ENCODE measurements around the gene BZW1. TPM values are rescaled to one million over a fixed set of nuclear protein-coding genes. Genes with fewer than 3 reads are reported as not detected.

Gene BZW1
- total and polyA plus RNA-seq, 2 donors: 126 to 317 TPM

GRCh38 chr2:200781616-200782015, 30.1 kb upstream of the BZW1 start:
- Histone ChIP-seq H3K27ac (ENCODE audit: low read depth) (no peak overlapping the region), H3K4me1 (ENCODE audit: insufficient read depth) (no peaks in the 10 kb centered on the region), H3K36me3 (ENCODE audit: insufficient read depth) (no peaks in the 10 kb centered on the region), H3K4me3 (ENCODE audit: low read depth, low read length) (no peak overlapping the region)
- WGBS: 72% methylated on average over 5 of the region's 5 CpGs
- no peak for DNase-seq (ENCODE audit: extremely low spot score)

- no peak for DNase-seq (ENCODE audit: extremely low spot score)
- Histone ChIP-seq H3K4me3 (ENCODE audit: low read depth, low read length) (no peak overlapping the region), H3K4me1 (ENCODE audit: insufficient read depth) (no peaks in the 10 kb centered on the region), H3K27ac (ENCODE audit: low read depth) (no peak overlapping the region), H3K36me3 (ENCODE audit: insufficient read depth) (no peaks in the 10 kb centered on the region)
- 71% methylated on average over 4 of the region's 4 CpGs for WGBS
Measured at GRCh38 chr2:200782251-200782650, 29.5 kb upstream of the BZW1 start.

GRCh38 chr2:200784215-200784614, 27.5 kb upstream of the BZW1 start:
- Histone ChIP-seq H3K27ac (ENCODE audit: low read depth) (no peak overlapping the region), H3K4me3 (ENCODE audit: low read depth, low read length) (no peak overlapping the region), H3K36me3 (ENCODE audit: insufficient read depth) (no peaks in the 10 kb centered on the region), H3K4me1 (ENCODE audit: insufficient read depth) (no peaks in the 10 kb centered on the region)
- DNase-seq (ENCODE audit: extremely low spot score): no peak

GRCh38 chr2:200786423-200786822, 25.3 kb upstream of the BZW1 start:
- no peaks in the 10 kb centered on the region for H3K4me1 ChIP-seq (ENCODE audit: insufficient read depth)
- WGBS: 51% methylated on average over 2 of the region's 2 CpGs
- no peak overlapping the region for H3K27ac ChIP-seq (ENCODE audit: low read depth)
- H3K36me3 ChIP-seq (ENCODE audit: insufficient read depth): no peaks in the 10 kb centered on the region
- peak; percentile 14 for DNase-seq (ENCODE audit: extremely low spot score)
- no peak overlapping the region for H3K4me3 ChIP-seq (ENCODE audit: low read depth, low read length)

GRCh38 chr2:200786826-200787225, 24.9 kb upstream of the BZW1 start:
- 60% methylated on average over 3 of the region's 3 CpGs for WGBS

GRCh38 chr2:200787351-200788120, 24.2 kb upstream of the BZW1 start:
- H3K4me3 ChIP-seq (ENCODE audit: low read depth, low read length): no peak overlapping the region
- no peaks in the 10 kb centered on the region for H3K4me1 ChIP-seq (ENCODE audit: insufficient read depth)
- no peaks in the 10 kb centered on the region for H3K36me3 ChIP-seq (ENCODE audit: insufficient read depth)
- 68% methylated on average over 16 of the region's 16 CpGs for WGBS
- no peak overlapping the region for H3K27ac ChIP-seq (ENCODE audit: low read depth)
- DNase-seq (ENCODE audit: extremely low spot score): peak; percentile 40

More at GRCh38 chr2:200786826-200787225, 24.9 kb upstream of the BZW1 start:
- no peaks in the 10 kb centered on the region for H3K36me3 ChIP-seq (ENCODE audit: insufficient read depth)
- peak; percentile 21 for DNase-seq (ENCODE audit: extremely low spot score)
- no peak overlapping the region for H3K4me3 ChIP-seq (ENCODE audit: low read depth, low read length)
- H3K4me1 ChIP-seq (ENCODE audit: insufficient read depth): no peaks in the 10 kb centered on the region
- H3K27ac ChIP-seq (ENCODE audit: low read depth): no peak overlapping the region

- 89% methylated on average over 6 of the region's 6 CpGs for WGBS
Measured at GRCh38 chr2:200788121-200788718, 23.5 kb upstream of the BZW1 start.

GRCh38 chr2:200790185-200790584, 21.5 kb upstream of the BZW1 start:
- H3K4me1 ChIP-seq (ENCODE audit: insufficient read depth): no peaks in the 10 kb centered on the region

More at GRCh38 chr2:200788121-200788718, 23.5 kb upstream of the BZW1 start:
- no peak overlapping the region for H3K4me3 ChIP-seq (ENCODE audit: low read depth, low read length)
- H3K4me1 ChIP-seq (ENCODE audit: insufficient read depth): no peaks in the 10 kb centered on the region
- H3K36me3 ChIP-seq (ENCODE audit: insufficient read depth): no peaks in the 10 kb centered on the region
- H3K27ac ChIP-seq (ENCODE audit: low read depth): no peak overlapping the region
- DNase-seq (ENCODE audit: extremely low spot score): peak; percentile 13

GRCh38 chr2:200791905-200792304, 19.8 kb upstream of the BZW1 start:
- H3K4me1 ChIP-seq (ENCODE audit: insufficient read depth): no peaks in the 10 kb centered on the region
- H3K4me3 ChIP-seq (ENCODE audit: low read depth, low read length): no peak overlapping the region
- H3K36me3 ChIP-seq (ENCODE audit: insufficient read depth): no peaks in the 10 kb centered on the region
- DNase-seq (ENCODE audit: extremely low spot score): no peak
- H3K27ac ChIP-seq (ENCODE audit: low read depth): no peak overlapping the region

More at GRCh38 chr2:200790185-200790584, 21.5 kb upstream of the BZW1 start:
- H3K27ac ChIP-seq (ENCODE audit: low read depth): no peak overlapping the region
- H3K36me3 ChIP-seq (ENCODE audit: insufficient read depth): no peaks in the 10 kb centered on the region
- 30% methylated on average over 1 of the region's 1 CpG for WGBS
- H3K4me3 ChIP-seq (ENCODE audit: low read depth, low read length): no peak overlapping the region
- DNase-seq (ENCODE audit: extremely low spot score): no peak

GRCh38 chr2:200794143-200794542, 17.6 kb upstream of the BZW1 start:
- Histone ChIP-seq H3K36me3 (ENCODE audit: insufficient read depth) (no peaks in the 10 kb centered on the region), H3K4me3 (ENCODE audit: low read depth, low read length) (no peak overlapping the region), H3K4me1 (ENCODE audit: insufficient read depth) (no peaks in the 10 kb centered on the region), H3K27ac (ENCODE audit: low read depth) (no peak overlapping the region)
- no peak for DNase-seq (ENCODE audit: extremely low spot score)
- 62% methylated on average over 2 of the region's 2 CpGs for WGBS

- Histone ChIP-seq H3K4me3 (ENCODE audit: low read depth, low read length) (no peak overlapping the region), H3K4me1 (ENCODE audit: insufficient read depth) (no peaks in the 10 kb centered on the region), H3K36me3 (ENCODE audit: insufficient read depth) (no peaks in the 10 kb centered on the region), H3K27ac (ENCODE audit: low read depth) (no peak overlapping the region)
- 72% methylated on average over 8 of the region's 8 CpGs for WGBS
- no peak for DNase-seq (ENCODE audit: extremely low spot score)
Measured at GRCh38 chr2:200795028-200795440, 16.7 kb upstream of the BZW1 start.

GRCh38 chr2:200796561-200796960, 15.1 kb upstream of the BZW1 start:
- Histone ChIP-seq H3K27ac (ENCODE audit: low read depth) (no peak overlapping the region), H3K4me1 (ENCODE audit: insufficient read depth) (no peaks in the 10 kb centered on the region)
- 66% methylated on average over 1 of the region's 1 CpG for WGBS

GRCh38 chr2:200797242-200797770, 14.4 kb upstream of the BZW1 start:
- no peak for DNase-seq (ENCODE audit: extremely low spot score)
- WGBS: 68% methylated on average over 7 of the region's 7 CpGs
- no peaks in the 10 kb centered on the region for H3K4me1 ChIP-seq (ENCODE audit: insufficient read depth)
- no peaks in the 10 kb centered on the region for H3K36me3 ChIP-seq (ENCODE audit: insufficient read depth)
- no peak overlapping the region for H3K4me3 ChIP-seq (ENCODE audit: low read depth, low read length)
- H3K27ac ChIP-seq (ENCODE audit: low read depth): no peak overlapping the region

More at GRCh38 chr2:200796561-200796960, 15.1 kb upstream of the BZW1 start:
- no peak for DNase-seq (ENCODE audit: extremely low spot score)
- H3K4me3 ChIP-seq (ENCODE audit: low read depth, low read length): no peak overlapping the region
- H3K36me3 ChIP-seq (ENCODE audit: insufficient read depth): no peaks in the 10 kb centered on the region

GRCh38 chr2:200798514-200798913, 13.2 kb upstream of the BZW1 start:
- no peak for DNase-seq (ENCODE audit: extremely low spot score)
- H3K4me3 ChIP-seq (ENCODE audit: low read depth, low read length): no peak overlapping the region
- 89% methylated on average over 1 of the region's 1 CpG for WGBS
- no peaks in the 10 kb centered on the region for H3K36me3 ChIP-seq (ENCODE audit: insufficient read depth)
- H3K4me1 ChIP-seq (ENCODE audit: insufficient read depth): no peaks in the 10 kb centered on the region
- no peak overlapping the region for H3K27ac ChIP-seq (ENCODE audit: low read depth)

Data from urinary bladder (tissue), 4 donors.